GM10266 (cell line): Measurements from ENCODE around the gene MEIOB.

ENCODE experiments used
- DNase-seq: peaks from one replicate; pipeline ENCODE4 v3.0.0; 2012; ENCODE audit errors: extremely low spot score
- TF ChIP-seq, protein P1 (sequence below): IDR thresholded peaks from 2 replicates; pipeline ENCODE4 v1.5.1; 2012; ENCODE audit warnings: mild to moderate bottlenecking, low read depth; ENCODE audit not compliant: control insufficient read depth, insufficient read depth; ENCODE audit errors: missing control alignments

MEIOB gene

DNA sequence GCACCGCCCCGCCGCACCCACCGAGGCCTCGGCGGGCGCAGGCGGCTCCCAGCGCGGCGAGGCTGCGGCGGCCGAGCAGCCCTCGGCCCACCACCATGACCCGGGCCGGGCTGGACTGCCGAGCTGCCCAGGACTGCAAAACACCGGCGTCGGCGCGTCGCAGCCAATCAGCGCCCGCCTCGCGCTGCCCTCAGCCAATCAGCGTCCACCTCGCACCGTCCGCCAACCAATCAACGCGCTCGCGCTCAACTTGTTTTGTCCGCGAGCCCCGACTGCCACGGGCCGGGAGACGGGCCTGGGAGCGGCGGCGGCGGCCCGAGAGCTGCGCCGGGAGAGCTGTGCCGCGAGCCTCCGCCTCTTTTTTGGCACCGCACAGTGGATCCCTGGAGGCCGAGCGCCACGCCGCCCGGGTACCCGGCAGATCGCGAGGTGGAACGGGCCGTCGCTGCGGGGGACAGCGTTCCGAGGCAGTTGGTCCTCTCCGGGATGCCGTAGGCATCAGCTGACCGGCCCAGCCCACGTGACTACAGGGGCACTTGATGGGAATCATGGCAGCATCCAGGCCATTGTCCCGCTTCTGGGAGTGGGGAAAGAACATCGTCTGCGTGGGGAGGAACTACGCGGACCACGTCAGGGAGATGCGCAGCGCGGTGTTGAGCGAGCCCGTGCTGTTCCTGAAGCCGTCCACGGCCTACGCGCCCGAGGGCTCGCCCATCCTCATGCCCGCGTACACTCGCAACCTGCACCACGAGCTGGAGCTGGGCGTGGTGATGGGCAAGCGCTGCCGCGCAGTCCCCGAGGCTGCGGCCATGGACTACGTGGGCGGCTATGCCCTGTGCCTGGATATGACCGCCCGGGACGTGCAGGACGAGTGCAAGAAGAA is 45.0 kb downstream of the MEIOB start, which contains the start of the genes FAHD1 and HAGH:
Gene FAHD1, plus strand, starts transcription at position 516 of the 883 bp plus-strand sequence. Its CDS starts 33 bp downstream, at position 549.
Gene HAGH, minus strand, starts transcription at position 135 of the 883 bp plus-strand sequence. Its CDS starts 38 bp downstream, at position 97.
- TF ChIP-seq, protein P1, sequence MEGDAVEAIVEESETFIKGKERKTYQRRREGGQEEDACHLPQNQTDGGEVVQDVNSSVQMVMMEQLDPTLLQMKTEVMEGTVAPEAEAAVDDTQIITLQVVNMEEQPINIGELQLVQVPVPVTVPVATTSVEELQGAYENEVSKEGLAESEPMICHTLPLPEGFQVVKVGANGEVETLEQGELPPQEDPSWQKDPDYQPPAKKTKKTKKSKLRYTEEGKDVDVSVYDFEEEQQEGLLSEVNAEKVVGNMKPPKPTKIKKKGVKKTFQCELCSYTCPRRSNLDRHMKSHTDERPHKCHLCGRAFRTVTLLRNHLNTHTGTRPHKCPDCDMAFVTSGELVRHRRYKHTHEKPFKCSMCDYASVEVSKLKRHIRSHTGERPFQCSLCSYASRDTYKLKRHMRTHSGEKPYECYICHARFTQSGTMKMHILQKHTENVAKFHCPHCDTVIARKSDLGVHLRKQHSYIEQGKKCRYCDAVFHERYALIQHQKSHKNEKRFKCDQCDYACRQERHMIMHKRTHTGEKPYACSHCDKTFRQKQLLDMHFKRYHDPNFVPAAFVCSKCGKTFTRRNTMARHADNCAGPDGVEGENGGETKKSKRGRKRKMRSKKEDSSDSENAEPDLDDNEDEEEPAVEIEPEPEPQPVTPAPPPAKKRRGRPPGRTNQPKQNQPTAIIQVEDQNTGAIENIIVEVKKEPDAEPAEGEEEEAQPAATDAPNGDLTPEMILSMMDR = no peak
- peak; percentile 100 for DNase-seq

DNA sequence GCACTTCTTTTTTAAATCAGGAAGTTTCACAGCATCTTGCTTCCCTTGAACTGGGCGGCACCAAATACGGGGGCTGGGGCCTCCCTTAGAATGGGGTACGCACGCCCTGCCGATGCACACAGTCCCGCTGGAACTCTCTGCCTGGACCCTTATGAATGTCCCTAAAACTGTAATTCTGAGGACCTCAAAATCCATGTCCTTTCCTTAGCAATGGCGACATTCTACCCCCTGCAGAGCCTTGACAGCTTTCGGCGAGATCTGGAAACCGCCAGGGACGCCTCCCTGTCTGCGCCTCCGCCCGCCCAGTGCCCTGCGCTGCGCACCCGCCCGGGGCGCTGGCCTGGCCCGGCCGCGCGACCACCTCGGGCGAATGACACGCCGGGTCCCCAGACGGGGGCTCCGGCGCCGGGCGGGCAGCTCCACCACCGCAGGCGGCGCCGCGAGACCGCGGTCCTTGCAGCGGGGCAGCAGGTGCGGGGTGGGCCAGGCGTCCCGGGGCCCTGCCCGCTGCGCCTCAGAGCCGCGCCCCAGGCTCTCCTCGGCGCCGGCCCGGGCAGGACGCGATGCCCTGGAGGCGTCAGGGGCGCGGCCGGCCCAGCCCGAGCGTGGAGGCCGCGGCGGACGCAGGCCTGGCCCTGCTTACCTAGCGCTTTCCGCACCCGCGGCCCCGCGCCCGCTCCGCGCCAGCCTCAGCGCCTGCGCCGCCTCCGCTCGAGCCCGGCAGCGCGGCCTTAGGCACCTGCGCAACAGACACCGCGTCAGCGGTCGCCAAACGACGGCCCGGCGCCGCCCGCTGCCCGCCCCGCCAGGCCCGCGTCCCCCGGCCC is 45.9 kb downstream of the MEIOB start:
- peak; percentile 94 for DNase-seq

DNA sequence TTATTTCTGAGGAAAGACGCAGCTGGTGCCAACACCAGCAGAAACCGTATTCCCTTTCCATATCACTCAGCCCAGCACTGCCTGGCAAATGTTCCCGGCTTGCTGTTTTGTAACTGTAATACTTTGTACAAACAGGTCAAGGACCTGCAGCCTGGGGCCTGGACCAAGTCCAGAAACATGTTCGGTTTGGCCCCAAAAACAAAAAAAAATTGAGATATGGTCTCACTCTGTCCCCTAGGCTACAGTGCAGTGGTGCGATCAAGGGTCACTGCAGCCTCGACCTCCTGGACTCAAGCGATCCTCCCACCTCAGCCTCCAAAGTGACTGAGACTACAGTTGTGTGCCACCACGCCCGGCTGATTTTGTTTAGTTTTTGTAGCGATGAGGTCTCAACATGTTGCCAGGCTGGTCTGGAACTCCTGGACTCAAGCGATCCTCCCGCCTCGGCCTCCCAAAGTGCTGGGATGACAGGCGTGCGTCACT is 46.5 kb downstream of the MEIOB start:
- TF ChIP-seq, protein P1 = no peak
- DNase-seq = no peak

More for the DNA sequence above, 45.9 kb downstream of the MEIOB start:
- TF ChIP-seq, protein P1 = no peak

DNA sequence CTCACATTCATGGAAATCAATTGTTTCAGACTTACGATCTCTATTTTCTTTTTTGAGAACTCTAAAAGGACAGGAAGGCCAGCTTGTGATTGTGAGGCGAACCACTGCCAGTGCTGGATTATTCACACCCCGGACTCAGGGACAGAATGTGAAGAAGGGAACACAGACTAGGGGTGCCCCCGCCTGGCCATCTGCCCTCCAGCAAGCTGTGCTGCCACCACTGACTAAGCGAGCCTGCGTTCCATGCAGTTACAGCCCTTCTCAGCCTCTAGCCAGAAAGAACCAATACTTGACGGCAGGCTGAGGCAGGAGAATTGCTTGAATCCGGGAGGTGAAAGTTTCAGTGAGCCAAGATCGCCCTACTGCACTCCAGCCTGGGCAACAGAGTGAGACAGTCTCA is 48.1 kb downstream of the MEIOB start:
- TF ChIP-seq, protein P1 = peak; percentile 28
- no peak for DNase-seq

DNA sequence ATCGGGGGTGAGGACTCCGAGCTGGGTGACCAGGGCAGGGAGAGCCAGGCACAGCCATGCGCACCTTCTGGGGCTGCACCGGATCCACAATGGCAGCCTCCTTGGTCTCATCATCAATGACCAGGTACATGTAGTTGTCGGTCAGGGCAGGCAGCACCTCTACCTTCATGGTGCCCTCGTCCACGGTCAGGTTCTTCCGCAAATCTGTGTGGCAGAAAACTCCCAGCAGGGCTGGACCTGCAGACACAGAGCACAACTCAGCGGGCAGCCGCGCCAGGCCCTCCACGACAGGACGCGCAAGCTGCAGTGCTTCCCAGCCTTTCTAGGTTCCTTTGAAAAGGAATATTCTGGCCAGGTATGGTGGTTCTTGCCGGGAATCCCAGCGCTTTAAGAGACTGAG is 49.2 kb downstream of the MEIOB start:
- TF ChIP-seq, protein P1 = no peak
- no peak for DNase-seq

DNA sequence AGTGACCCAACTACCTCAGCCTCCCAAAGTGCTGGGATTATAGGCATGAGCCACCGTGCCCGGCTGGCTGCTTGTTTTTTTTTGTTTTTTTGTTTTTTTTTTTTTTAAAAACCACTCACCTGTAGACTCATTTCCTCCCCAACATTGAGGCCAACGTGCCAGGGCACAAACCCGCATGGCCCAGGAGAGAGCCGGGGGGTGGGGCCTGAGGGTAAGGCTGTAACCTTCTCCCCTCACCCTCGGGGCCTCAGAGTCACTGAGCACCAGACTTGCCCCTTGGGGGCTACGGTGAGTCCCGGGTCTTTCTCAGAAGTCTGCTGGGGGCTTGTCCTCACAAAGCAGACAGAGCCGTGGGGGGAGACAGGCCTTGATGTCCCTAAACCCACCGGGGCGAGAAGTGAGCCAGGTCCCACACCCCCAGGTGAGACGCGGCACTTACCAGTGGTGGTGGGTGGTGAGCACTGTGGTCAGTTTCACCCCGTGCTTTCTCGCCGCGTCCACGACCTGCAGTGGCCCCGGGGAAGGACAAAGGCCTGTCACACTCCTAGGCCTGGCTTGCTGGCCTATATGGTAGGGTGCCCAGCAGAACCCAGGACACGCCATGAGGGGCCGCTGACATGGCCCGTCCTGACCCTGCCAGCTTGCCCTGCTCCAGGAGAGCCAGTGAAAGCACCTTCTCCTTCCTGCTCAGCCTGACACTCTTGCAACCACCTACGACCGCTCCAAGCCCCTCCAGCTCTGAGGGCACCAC is 49.9 kb downstream of the MEIOB start:
- no peak for DNase-seq
- TF ChIP-seq, protein P1 = no peak
